HFFc6 (cell line): ENCODE results near the gene LRRK1. TPM values are rescaled to one million over a fixed set of nuclear protein-coding genes. Genes with fewer than 3 reads are reported as not detected.

Source experiments
- DNase-seq: peaks from one replicate; pipeline ENCODE4 v3.0.0-alpha.2; 2018
- H3K27ac Mint-ChIP-seq: 2 replicates; pipeline ENCODE4 v1.8.0; 2020; ENCODE audit warnings: mild to moderate bottlenecking, mixed read lengths
- H3K27me3 Mint-ChIP-seq: 2 replicates; pipeline ENCODE4 v1.8.0; 2021; ENCODE audit warnings: mild to moderate bottlenecking, moderate library complexity, mixed read lengths; ENCODE audit not compliant: insufficient read depth
- H3K36me3 Mint-ChIP-seq: 2 replicates; pipeline ENCODE4 v1.8.0; 2021; ENCODE audit warnings: low read depth, mixed read lengths
- H3K4me1 Mint-ChIP-seq: 2 replicates; pipeline ENCODE4 v1.8.0; 2020; ENCODE audit warnings: low read depth, mixed read lengths
- H3K4me3 Mint-ChIP-seq: 2 replicates; pipeline ENCODE4 v1.8.0; 2020; ENCODE audit warnings: mild to moderate bottlenecking, moderate library complexity, mixed read lengths
- H3K9me3 Mint-ChIP-seq: 2 replicates; pipeline ENCODE4 v1.8.0; 2020; ENCODE audit warnings: mild to moderate bottlenecking, mixed read lengths
- CTCF ChIP-seq: fragments of 200-600 bp; sonication (generic); IDR thresholded peaks from 2 replicates; pipeline ENCODE4 v1.5.0; 2021; ENCODE audit warnings: antibody characterized with exemption, mild to moderate bottlenecking
- total RNA-seq, 6 experiments: library from RNA; stranded (reverse); fragmentation: NEBNext Ultra II Directional; extraction: Animal tissue kit (Norgen Biotek cat#: 25700); gene quantifications; 2 replicates in 1 of 6; 3 replicates in 5 of 6; pipeline ENCODE4 v1.2.3, GENCODE V29; 2021

LRRK1 gene
- total RNA-seq, 6 experiments from 2014 or later: 11.4 to 14.8 (median 13.5) TPM

GRCh38 chr15:101038327-101039003, 119.3 kb downstream of the LRRK1 start:
- Mint-ChIP-seq H3K36me3 (peaks cover 36% of the 10 kb centered on the region), H3K4me3 (no peak overlapping the region), H3K27me3 (no peaks in the 10 kb centered on the region), H3K4me1 (no peaks in the 10 kb centered on the region), H3K27ac (no peak overlapping the region), H3K9me3 (peaks cover 10% of the 10 kb centered on the region)
- no peak for DNase-seq
- TF ChIP-seq CTCF: no peak

- no peaks in the 10 kb centered on the region for H3K4me1 Mint-ChIP-seq
- H3K9me3 Mint-ChIP-seq: peaks cover 9% of the 10 kb centered on the region
These were observed 120.3 kb downstream of the LRRK1 start for GRCh38 chr15:101039461-101039860.

GRCh38 chr15:101042320-101042719, 123.2 kb downstream of the LRRK1 start:
- H3K9me3 Mint-ChIP-seq: no peaks in the 10 kb centered on the region
- H3K27ac Mint-ChIP-seq: no peak overlapping the region
- peaks cover 2% of the 10 kb centered on the region; the same call in 1 of the 2 replicates for H3K27me3 Mint-ChIP-seq
- H3K4me3 Mint-ChIP-seq: no peak overlapping the region
- H3K4me1 Mint-ChIP-seq: no peaks in the 10 kb centered on the region
- no peak for TF ChIP-seq CTCF
- DNase-seq: no peak
- peaks cover 6% of the 10 kb centered on the region; the same call in 1 of the 2 replicates for H3K36me3 Mint-ChIP-seq

More at GRCh38 chr15:101039461-101039860, 120.3 kb downstream of the LRRK1 start:
- no peak for DNase-seq
- H3K4me3 Mint-ChIP-seq: no peak overlapping the region
- H3K27me3 Mint-ChIP-seq: peaks cover 2% of the 10 kb centered on the region; the same call in 1 of the 2 replicates
- no peak for TF ChIP-seq CTCF
- H3K36me3 Mint-ChIP-seq: peaks cover 29% of the 10 kb centered on the region
- no peak overlapping the region; the same call in 1 of the 2 replicates for H3K27ac Mint-ChIP-seq

GRCh38 chr15:101043011-101043410, 123.9 kb downstream of the LRRK1 start:
- H3K27ac Mint-ChIP-seq: no peak overlapping the region
- H3K9me3 Mint-ChIP-seq: no peaks in the 10 kb centered on the region
- no peak for DNase-seq
- H3K27me3 Mint-ChIP-seq: peaks cover 2% of the 10 kb centered on the region; the same call in 1 of the 2 replicates
- no peak for TF ChIP-seq CTCF
- H3K4me3 Mint-ChIP-seq: no peak overlapping the region
- H3K36me3 Mint-ChIP-seq: peaks cover 6% of the 10 kb centered on the region; the same call in 1 of the 2 replicates
- H3K4me1 Mint-ChIP-seq: no peaks in the 10 kb centered on the region

- no peak for TF ChIP-seq CTCF
- Mint-ChIP-seq H3K36me3 (peaks cover 6% of the 10 kb centered on the region; the same call in 1 of the 2 replicates), H3K4me3 (no peak overlapping the region), H3K27ac (no peak overlapping the region), H3K9me3 (no peaks in the 10 kb centered on the region), H3K4me1 (no peaks in the 10 kb centered on the region), H3K27me3 (peaks cover 2% of the 10 kb centered on the region; the same call in 1 of the 2 replicates)
- no peak for DNase-seq
These were observed 124.9 kb downstream of the LRRK1 start for GRCh38 chr15:101043911-101044624.
